Nephron (organoid): ENCODE data around the gene ZNF385D.

Source experiments
- H3K27ac Mint-ChIP-seq, 3 experiments: 2 replicates each; pipeline ENCODE4 v1.8.0; 2020; ENCODE audit warnings: mixed read lengths in 3 of 3, mild to moderate bottlenecking in 2 of 3, moderate library complexity in 1 of 3
- H3K27me3 Mint-ChIP-seq: 2 replicates; pipeline ENCODE4 v1.8.0; 2021; ENCODE audit warnings: low read depth, mild to moderate bottlenecking, moderate library complexity, mixed read lengths
- H3K36me3 Mint-ChIP-seq: 2 replicates; pipeline ENCODE4 v1.8.0; 2020; ENCODE audit warnings: low read depth, mixed read lengths
- H3K4me1 Mint-ChIP-seq: 2 replicates; pipeline ENCODE4 v1.8.0; 2020; ENCODE audit warnings: mixed read lengths
- H3K4me3 Mint-ChIP-seq, 3 experiments: 2 replicates each; pipeline ENCODE4 v1.8.0; 2020; ENCODE audit warnings: mild to moderate bottlenecking in 3 of 3, mixed read lengths in 3 of 3, moderate library complexity in 2 of 3
- H3K9me3 Mint-ChIP-seq: 2 replicates; pipeline ENCODE4 v1.8.0; 2020; ENCODE audit warnings: mixed read lengths
- CTCF ChIP-seq, 3 experiments: fragments of 200-600 bp; sonication (generic); IDR thresholded peaks; one replicate each; pipeline ENCODE4 v1.5.0; 2021; ENCODE audit warnings: antibody characterized with exemption in 3 of 3; ENCODE audit not compliant: unreplicated experiment in 3 of 3

ZNF385D gene

GRCh38 chr3:21738283-21738682, 12.7 kb downstream of the ZNF385D start:
- no peaks in the 10 kb centered on the region for H3K27me3 Mint-ChIP-seq
- peaks cover 5% of the 10 kb centered on the region for H3K4me1 Mint-ChIP-seq
- H3K27ac Mint-ChIP-seq, result peak overlapping the region in 1 of 3 experiments; percentile 43
- TF ChIP-seq CTCF (IDR thresholded peaks at IDR 0.05; ENCODE audit: unreplicated experiment in 3 of 3), result no peak
- no peaks in the 10 kb centered on the region for H3K36me3 Mint-ChIP-seq
- peaks cover under 1% of the 10 kb centered on the region for H3K9me3 Mint-ChIP-seq
- no peak overlapping the region for H3K4me3 Mint-ChIP-seq

GRCh38 chr3:21734746-21735145, 16.3 kb downstream of the ZNF385D start:
- H3K36me3 Mint-ChIP-seq, result no peaks in the 10 kb centered on the region
- no peak for TF ChIP-seq CTCF (IDR thresholded peaks at IDR 0.05; ENCODE audit: unreplicated experiment in 3 of 3)
- H3K9me3 Mint-ChIP-seq, result peaks cover 10% of the 10 kb centered on the region
- no peak overlapping the region for H3K4me3 Mint-ChIP-seq
- H3K27ac Mint-ChIP-seq, result no peak overlapping the region
- H3K27me3 Mint-ChIP-seq, result no peaks in the 10 kb centered on the region
- peaks cover 5% of the 10 kb centered on the region for H3K4me1 Mint-ChIP-seq

- Mint-ChIP-seq H3K36me3 (no peaks in the 10 kb centered on the region), H3K27me3 (no peaks in the 10 kb centered on the region), H3K4me3 (no peak overlapping the region), H3K27ac (no peak overlapping the region), H3K9me3 (peaks cover 33% of the 10 kb centered on the region), H3K4me1 (peaks cover 5% of the 10 kb centered on the region)
- no peak for TF ChIP-seq CTCF (IDR thresholded peaks at IDR 0.05; ENCODE audit: unreplicated experiment in 3 of 3)
Measured at GRCh38 chr3:21729888-21730459, 21.0 kb downstream of the ZNF385D start.

GRCh38 chr3:21729331-21729730, 21.7 kb downstream of the ZNF385D start:
- Mint-ChIP-seq H3K4me3 (no peak overlapping the region), H3K9me3 (peaks cover 36% of the 10 kb centered on the region), H3K27ac (no peak overlapping the region), H3K36me3 (no peaks in the 10 kb centered on the region), H3K27me3 (no peaks in the 10 kb centered on the region), H3K4me1 (peaks cover under 1% of the 10 kb centered on the region)
- TF ChIP-seq CTCF (IDR thresholded peaks at IDR 0.05; ENCODE audit: unreplicated experiment in 3 of 3), result no peak

GRCh38 chr3:21722768-21723167, 28.2 kb downstream of the ZNF385D start:
- Mint-ChIP-seq H3K27me3 (no peaks in the 10 kb centered on the region), H3K9me3 (peaks cover 44% of the 10 kb centered on the region), H3K4me1 (no peaks in the 10 kb centered on the region), H3K27ac (no peak overlapping the region), H3K4me3 (no peak overlapping the region), H3K36me3 (no peaks in the 10 kb centered on the region)
- TF ChIP-seq CTCF (IDR thresholded peaks at IDR 0.05; ENCODE audit: unreplicated experiment in 3 of 3), result no peak

GRCh38 chr3:21722301-21722700, 28.7 kb downstream of the ZNF385D start:
- Mint-ChIP-seq H3K4me3 (no peak overlapping the region), H3K27ac (no peak overlapping the region), H3K4me1 (no peaks in the 10 kb centered on the region), H3K36me3 (no peaks in the 10 kb centered on the region), H3K9me3 (peaks cover 42% of the 10 kb centered on the region), H3K27me3 (no peaks in the 10 kb centered on the region)
- TF ChIP-seq CTCF (IDR thresholded peaks at IDR 0.05; ENCODE audit: unreplicated experiment in 3 of 3), result no peak
